SK-N-SH (cell line): ENCODE measurements around the gene CYFIP2. TPM values are rescaled to one million over a fixed set of nuclear protein-coding genes. Genes with fewer than 3 reads are reported as not detected.

Experiments
- CTCF ChIA-PET: fragments of 300-600, 350-600 bp; formaldehyde crosslinking; extraction: SDS; loops from one replicate; lab custom pipeline; 2021; lab: Yijun Ruan, JAX
- POLR2A ChIA-PET: fragments of 350-600 bp; sonication (Branson Sonifier 250); formaldehyde crosslinking; extraction: SDS; loops from one replicate; lab custom pipeline; 2020; ENCODE audit warnings: antibody characterized with exemption, inconsistent platforms; lab: Yijun Ruan, JAX
- DNase-seq: peaks from one replicate; pipeline ENCODE4 v3.0.0; 2012
- H2AFZ ChIP-seq: fragments of 200-600 bp; sonication (generic); 2 replicates; pipeline ENCODE4 v1.8.1; 2016; ENCODE audit warnings: antibody characterized with exemption, mild to moderate bottlenecking, low read depth
- H3F3A ChIP-seq: fragments of 200-600 bp; sonication (generic); replicated peaks from 2 replicates; pipeline ENCODE3; 2016; ENCODE audit warnings: antibody characterized with exemption, mild to moderate bottlenecking; ENCODE audit not compliant: insufficient read depth
- H3K27ac ChIP-seq, 2 experiments: fragments of 200-500 bp in 1 of 2; fragments of 200-600 bp in 1 of 2; sonication (Bioruptor generic) in 1 of 2; sonication (generic), shearing (Covaris generic) in 1 of 2; 2 replicates each; pipeline versions ENCODE4 v1.5.1 to v1.6.1; 2014 to 2016; ENCODE audit warnings: low read depth in 2 of 2, inconsistent platforms in 1 of 2, low read length in 1 of 2, mild to moderate bottlenecking in 1 of 2, mixed read lengths in 1 of 2
- H3K27me3 ChIP-seq: fragments of 200-600 bp; sonication (generic), shearing (Covaris generic); 2 replicates; pipeline ENCODE4 v1.6.1; 2016; ENCODE audit warnings: mixed run types; ENCODE audit not compliant: insufficient read depth
- H3K36me3 ChIP-seq, 2 experiments: fragments of 200-500 bp in 1 of 2; fragments of 200-600 bp in 1 of 2; sonication (Bioruptor generic) in 1 of 2; sonication (generic) in 1 of 2; replicated peaks in 1 of 2; 2 replicates each; pipeline versions ENCODE3 to v1.5.1; 2014 to 2016; ENCODE audit warnings: low read length in 1 of 2, mild to moderate bottlenecking in 1 of 2; ENCODE audit not compliant: insufficient read depth in 2 of 2, control insufficient read depth in 1 of 2
- H3K4me1 ChIP-seq, 2 experiments: fragments of 200-500 bp in 1 of 2; fragments of 200-600 bp in 1 of 2; sonication (Bioruptor generic) in 1 of 2; sonication (generic), shearing (Covaris generic) in 1 of 2; 2 replicates each; pipeline versions ENCODE4 v1.5.1 to v1.6.1; 2014 to 2016; ENCODE audit warnings: low read depth in 1 of 2, low read length in 1 of 2, mixed run types in 1 of 2; ENCODE audit not compliant: insufficient read depth in 2 of 2, control insufficient read depth in 1 of 2
- H3K4me2 ChIP-seq: fragments of 200-600 bp; sonication (generic), shearing (Covaris generic); 2 replicates; pipeline ENCODE4 v1.6.1; 2017; ENCODE audit warnings: mixed run types
- H3K4me3 ChIP-seq, 2 experiments: fragments of 200-500 bp in 1 of 2; fragments of 200-600 bp in 1 of 2; sonication (Bioruptor generic) in 1 of 2; sonication (generic), shearing (Covaris generic) in 1 of 2; 2 replicates each; pipeline versions ENCODE4 v1.5.1 to v1.8.1; 2014 to 2016; ENCODE audit warnings: low read depth in 2 of 2, inconsistent platforms in 1 of 2, low read length in 1 of 2, mild to moderate bottlenecking in 1 of 2, mixed read lengths in 1 of 2, moderate library complexity in 1 of 2
- H3K79me2 ChIP-seq: fragments of 200-600 bp; sonication (generic); 2 replicates; pipeline ENCODE4 v1.8.1; 2017; ENCODE audit warnings: mild to moderate bottlenecking; ENCODE audit not compliant: insufficient read depth
- H3K9ac ChIP-seq: fragments of 200-600 bp; sonication (generic); 2 replicates; pipeline ENCODE4 v1.6.1; 2017; ENCODE audit warnings: mixed run types
- H3K9me2 ChIP-seq: fragments of 200-600 bp; sonication (generic); 2 replicates; pipeline ENCODE4 v1.6.1; 2017; ENCODE audit warnings: mixed run types
- H3K9me3 ChIP-seq: fragments of 200-600 bp; sonication (generic); 2 replicates; pipeline ENCODE4 v1.6.1; 2017; ENCODE audit warnings: mixed run types, mild to moderate bottlenecking, moderate library complexity
- H4K20me1 ChIP-seq: fragments of 200-600 bp; sonication (generic); 2 replicates; pipeline ENCODE4 v1.6.1; 2017; ENCODE audit warnings: mild to moderate bottlenecking, mixed run types; ENCODE audit not compliant: insufficient read depth
- EP300 ChIP-seq, 2 experiments: IDR thresholded peaks; 2 replicates each; pipeline versions ENCODE4 v1.4.0 to v1.6.1; 2012; ENCODE audit warnings: borderline replicate concordance in 1 of 2, low read depth in 1 of 2, low read length in 1 of 2
- EZH2phosphoT487 ChIP-seq: fragments of 200-600 bp; sonication (generic); IDR thresholded peaks from 2 replicates; pipeline ENCODE4 v1.6.1; 2017; ENCODE audit warnings: low read depth, mixed run types, mild to moderate bottlenecking, antibody characterized with exemption, moderate library complexity, borderline replicate concordance
- FOSL2 ChIP-seq: IDR thresholded peaks from 2 replicates; pipeline ENCODE4 v1.4.0; 2012; ENCODE audit warnings: low read depth, mild to moderate bottlenecking, moderate library complexity, borderline replicate concordance
- FOXJ3 ChIP-seq: sonication (generic); formaldehyde crosslinking; IDR thresholded peaks from 2 replicates; pipeline ENCODE4 v1.5.1; 2020; ENCODE audit warnings: mild to moderate bottlenecking, missing genetic modification reagents
- GATA2 ChIP-seq: sonication (generic); formaldehyde crosslinking; IDR thresholded peaks from 2 replicates; pipeline ENCODE4 v1.5.0; 2020; ENCODE audit warnings: mild to moderate bottlenecking, missing genetic modification reagents
- MEF2A ChIP-seq: IDR thresholded peaks from 2 replicates; pipeline ENCODE4 v1.4.0; 2012; ENCODE audit warnings: low read depth, borderline replicate concordance
- NRF1 ChIP-seq: IDR thresholded peaks from 2 replicates; pipeline ENCODE4 v1.6.1; 2012; ENCODE audit warnings: low read depth, mild to moderate bottlenecking, low read length
- POLR2AphosphoS5 ChIP-seq: IDR thresholded peaks from 2 replicates; pipeline ENCODE4 v1.6.1; 2012; ENCODE audit warnings: low read depth, low read length
- RCOR1 ChIP-seq: fragments of 150-350 bp; IDR thresholded peaks from 2 replicates; pipeline ENCODE4 v1.6.1; 2017; ENCODE audit warnings: antibody characterized with exemption, low read length
- SIN3A ChIP-seq: IDR thresholded peaks from 2 replicates; pipeline ENCODE4 v1.6.1; 2012; ENCODE audit warnings: low read depth, mild to moderate bottlenecking, low read length, moderate library complexity, borderline replicate concordance
- SMC3 ChIP-seq: IDR thresholded peaks from 2 replicates; pipeline ENCODE4 v1.6.1; 2012; ENCODE audit warnings: low read depth, low read length, improper control_type of control experiment
- WGBS: methylation state at CpG from one replicate; pipeline ENCODE4 v1.1.6; 2017; ENCODE audit warnings: low lambda C conversion rate; 5-methylcytosine and 5-hydroxymethylcytosine counted together
- polyA plus RNA-seq, 3 experiments: library from polyadenylated mRNA; depleted of rRNA; stranded (reverse); fragments of >200 nt; gene quantifications; 2 replicates each; pipeline ENCODE4 v1.2.3, GENCODE V29; 2012
- TF ChIP-seq, protein P1 (sequence below): fragments of 150-350 bp; IDR thresholded peaks from 2 replicates; pipeline ENCODE4 v1.6.1; 2016; ENCODE audit warnings: mild to moderate bottlenecking, low read depth, low read length
- TF ChIP-seq, protein P2 (sequence below): IDR thresholded peaks from 2 replicates; pipeline ENCODE4 v1.4.0; 2012; ENCODE audit warnings: low read depth, borderline replicate concordance
- TF ChIP-seq, protein P3 (sequence below): IDR thresholded peaks from 2 replicates; pipeline ENCODE4; 2012

CYFIP2 gene
- polyA plus RNA-seq, 1 of the 3 experiments (the other 2 are of a cell fraction): 20.1 TPM

DNA sequence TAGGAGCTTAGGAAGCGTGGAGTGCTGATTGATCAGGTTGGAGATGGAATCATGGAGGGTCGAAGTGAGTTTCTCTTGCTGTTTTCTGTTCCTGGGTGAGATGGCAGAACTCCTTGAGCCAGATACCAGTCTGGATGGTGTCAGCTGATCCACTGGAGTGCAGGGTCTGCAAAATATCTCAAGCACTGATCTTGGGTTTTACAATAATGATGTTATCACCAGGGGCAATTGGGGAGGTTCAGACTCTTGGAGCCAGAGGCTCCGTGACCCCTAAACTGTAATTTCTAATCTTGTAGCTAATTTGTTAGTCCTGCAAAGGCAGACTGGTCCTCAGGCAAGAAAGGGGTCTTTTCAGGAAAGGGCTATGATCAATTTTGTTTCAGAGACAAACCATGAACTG lies 114.1 kb downstream of the CYFIP2 start:
- DNase-seq: no peak
- TF ChIP-seq, protein P1, sequence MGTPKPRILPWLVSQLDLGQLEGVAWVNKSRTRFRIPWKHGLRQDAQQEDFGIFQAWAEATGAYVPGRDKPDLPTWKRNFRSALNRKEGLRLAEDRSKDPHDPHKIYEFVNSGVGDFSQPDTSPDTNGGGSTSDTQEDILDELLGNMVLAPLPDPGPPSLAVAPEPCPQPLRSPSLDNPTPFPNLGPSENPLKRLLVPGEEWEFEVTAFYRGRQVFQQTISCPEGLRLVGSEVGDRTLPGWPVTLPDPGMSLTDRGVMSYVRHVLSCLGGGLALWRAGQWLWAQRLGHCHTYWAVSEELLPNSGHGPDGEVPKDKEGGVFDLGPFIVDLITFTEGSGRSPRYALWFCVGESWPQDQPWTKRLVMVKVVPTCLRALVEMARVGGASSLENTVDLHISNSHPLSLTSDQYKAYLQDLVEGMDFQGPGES: no peak
- peak in 1 of 2 experiments; percentile 38; a peak in 1 of 4 replicates for TF ChIP-seq EP300 (IDR thresholded peaks at IDR 0.05; ENCODE audit: borderline replicate concordance in 1 of 2, low read depth in 1 of 2, low read length in 1 of 2)
- TF ChIP-seq RCOR1: no peak; the same call in 1 of the 2 replicates
- TF ChIP-seq SIN3A: no peak
- TF ChIP-seq, protein P2, sequence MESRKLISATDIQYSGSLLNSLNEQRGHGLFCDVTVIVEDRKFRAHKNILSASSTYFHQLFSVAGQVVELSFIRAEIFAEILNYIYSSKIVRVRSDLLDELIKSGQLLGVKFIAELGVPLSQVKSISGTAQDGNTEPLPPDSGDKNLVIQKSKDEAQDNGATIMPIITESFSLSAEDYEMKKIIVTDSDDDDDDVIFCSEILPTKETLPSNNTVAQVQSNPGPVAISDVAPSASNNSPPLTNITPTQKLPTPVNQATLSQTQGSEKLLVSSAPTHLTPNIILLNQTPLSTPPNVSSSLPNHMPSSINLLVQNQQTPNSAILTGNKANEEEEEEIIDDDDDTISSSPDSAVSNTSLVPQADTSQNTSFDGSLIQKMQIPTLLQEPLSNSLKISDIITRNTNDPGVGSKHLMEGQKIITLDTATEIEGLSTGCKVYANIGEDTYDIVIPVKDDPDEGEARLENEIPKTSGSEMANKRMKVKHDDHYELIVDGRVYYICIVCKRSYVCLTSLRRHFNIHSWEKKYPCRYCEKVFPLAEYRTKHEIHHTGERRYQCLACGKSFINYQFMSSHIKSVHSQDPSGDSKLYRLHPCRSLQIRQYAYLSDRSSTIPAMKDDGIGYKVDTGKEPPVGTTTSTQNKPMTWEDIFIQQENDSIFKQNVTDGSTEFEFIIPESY: no peak
- TF ChIP-seq SMC3: no peak
- TF ChIP-seq EZH2phosphoT487: no peak
- no peak for TF ChIP-seq FOSL2
- TF ChIP-seq, protein P3, sequence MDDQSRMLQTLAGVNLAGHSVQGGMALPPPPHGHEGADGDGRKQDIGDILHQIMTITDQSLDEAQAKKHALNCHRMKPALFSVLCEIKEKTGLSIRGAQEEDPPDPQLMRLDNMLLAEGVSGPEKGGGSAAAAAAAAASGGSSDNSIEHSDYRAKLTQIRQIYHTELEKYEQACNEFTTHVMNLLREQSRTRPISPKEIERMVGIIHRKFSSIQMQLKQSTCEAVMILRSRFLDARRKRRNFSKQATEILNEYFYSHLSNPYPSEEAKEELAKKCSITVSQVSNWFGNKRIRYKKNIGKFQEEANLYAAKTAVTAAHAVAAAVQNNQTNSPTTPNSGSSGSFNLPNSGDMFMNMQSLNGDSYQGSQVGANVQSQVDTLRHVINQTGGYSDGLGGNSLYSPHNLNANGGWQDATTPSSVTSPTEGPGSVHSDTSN: no peak
- TF ChIP-seq NRF1: no peak
- TF ChIP-seq GATA2: peak; percentile 55
- Histone ChIP-seq H3K9me2 (no peaks in the 10 kb centered on the region), H2AFZ (no peak overlapping the region), H3K27ac (peak overlapping the region in 1 of 2 experiments; percentile 9; a peak in 1 of 4 replicates), H3F3A (peaks cover 19% of the 10 kb centered on the region), H3K4me3 (no peak overlapping the region), H3K4me1 (peaks cover 17 to 32% of the 10 kb centered on the region in 2 experiments), H3K79me2 (peaks cover 29% of the 10 kb centered on the region), H3K36me3 (peaks cover 0 to 13% of the 10 kb centered on the region in 2 experiments), H3K27me3 (no peaks in the 10 kb centered on the region), H3K9me3 (no peaks in the 10 kb centered on the region), H3K4me2 (no peak overlapping the region), H4K20me1 (no peaks in the 10 kb centered on the region), H3K9ac (no peak overlapping the region)
- ChIA-PET POLR2A (no interaction called here), CTCF (interaction anchor here (0.6 to 1.5 kb wide), 5 partner anchors 52 to 364 kb away, joined by 3 to 6 read pairs (median 4); partner anchors contain the start of gene LSM11)
- 82% methylated on average over 3 of the region's 3 CpGs for WGBS

DNA sequence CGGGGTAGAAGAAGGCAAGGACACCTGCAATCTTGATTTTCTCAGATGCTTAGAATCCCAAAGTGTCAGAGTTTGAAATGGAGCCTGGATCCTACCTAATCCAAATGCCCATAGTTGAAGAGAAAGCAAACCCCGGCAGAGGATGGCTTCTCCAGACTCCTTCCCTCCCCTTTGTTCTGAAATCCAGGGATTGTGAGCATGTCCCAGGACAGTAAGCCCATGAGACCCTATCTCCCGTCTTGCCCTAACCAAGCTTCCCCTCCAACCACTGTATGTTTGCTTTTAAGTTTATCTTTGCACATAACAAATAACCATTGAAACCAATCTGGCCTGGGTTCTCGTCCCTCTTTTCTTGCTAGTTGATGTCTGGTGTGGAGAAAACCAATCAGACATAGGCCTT lies 115.8 kb downstream of the CYFIP2 start:
- no peak overlapping the region for H3K4me2 ChIP-seq

More for the DNA sequence above, 115.8 kb downstream of the CYFIP2 start:
- peaks cover 0 to 9% of the 10 kb centered on the region in 2 experiments for H3K36me3 ChIP-seq
- peaks cover 33% of the 10 kb centered on the region for H3F3A ChIP-seq
- H3K4me1 ChIP-seq: peaks cover 31 to 42% of the 10 kb centered on the region in 2 experiments
- H3K9me2 ChIP-seq: no peaks in the 10 kb centered on the region
- POLR2A ChIA-PET: no interaction called here
- peaks cover 29% of the 10 kb centered on the region for H3K79me2 ChIP-seq
- DNase-seq: no peak
- H3K9me3 ChIP-seq: no peaks in the 10 kb centered on the region
- H3K9ac ChIP-seq: no peak overlapping the region
- H3K27me3 ChIP-seq: no peaks in the 10 kb centered on the region
- H2AFZ ChIP-seq: no peak overlapping the region
- no peak overlapping the region for H3K4me3 ChIP-seq
- H3K27ac ChIP-seq: peak overlapping the region; percentile 95 to 99; a peak in 3 of 4 replicates
- H4K20me1 ChIP-seq: no peaks in the 10 kb centered on the region
- WGBS: 98% methylated on average over 4 of the region's 4 CpGs
- TF ChIP-seq FOXJ3 (CRISPR knock-in tag) (no peak), MEF2A (no peak), POLR2AphosphoS5 (no peak)
- CTCF ChIA-PET: interaction anchor here (1.0 kb wide), 2 partner anchors 84 to 362 kb away, joined by 3 read pairs; partner anchors contain the start of gene LSM11
